ENCODE data around the gene PLXNA4.

The PLXNA4 gene

GRCh38 chr7:132117181-132117580 lies 459.1 kb downstream of the PLXNA4 start:
- Histone ChIP-seq H3K9me3 (ENCODE audit: control insufficient read depth, insufficient read depth, low read length) (no peaks in the 10 kb centered on the region), H3K4me1 (ENCODE audit: control insufficient read depth, insufficient read depth, low read length) (no peaks in the 10 kb centered on the region), H3K27me3 (ENCODE audit: control insufficient read depth, insufficient read depth, low read length) (no peaks in the 10 kb centered on the region), H3K9ac (ENCODE audit: low read depth, low read length) (no peak overlapping the region), H3K4me3 (ENCODE audit: low read depth, low read length) (no peak overlapping the region), H3K36me3 (ENCODE audit: control insufficient read depth, insufficient read depth, low read length) (no peaks in the 10 kb centered on the region)

GRCh38 chr7:132116369-132116768 lies 459.9 kb downstream of the PLXNA4 start:
- Histone ChIP-seq H3K4me1 (ENCODE audit: control insufficient read depth, insufficient read depth, low read length) (no peaks in the 10 kb centered on the region), H3K9ac (ENCODE audit: low read depth, low read length) (no peak overlapping the region), H3K27me3 (ENCODE audit: control insufficient read depth, insufficient read depth, low read length) (no peaks in the 10 kb centered on the region), H3K4me3 (ENCODE audit: low read depth, low read length) (no peak overlapping the region), H3K9me3 (ENCODE audit: control insufficient read depth, insufficient read depth, low read length) (no peaks in the 10 kb centered on the region), H3K36me3 (ENCODE audit: control insufficient read depth, insufficient read depth, low read length) (no peaks in the 10 kb centered on the region)

- H3K4me3 ChIP-seq (ENCODE audit: low read depth, low read length), result no peak overlapping the region
- no peaks in the 10 kb centered on the region for H3K9me3 ChIP-seq (ENCODE audit: control insufficient read depth, insufficient read depth, low read length)
- H3K36me3 ChIP-seq (ENCODE audit: control insufficient read depth, insufficient read depth, low read length), result no peaks in the 10 kb centered on the region
- no peaks in the 10 kb centered on the region for H3K27me3 ChIP-seq (ENCODE audit: control insufficient read depth, insufficient read depth, low read length)
- no peak overlapping the region for H3K9ac ChIP-seq (ENCODE audit: low read depth, low read length)
- H3K4me1 ChIP-seq (ENCODE audit: control insufficient read depth, insufficient read depth, low read length), result no peaks in the 10 kb centered on the region
These were observed 460.5 kb downstream of the PLXNA4 start for GRCh38 chr7:132115758-132116157.

- Histone ChIP-seq H3K36me3 (ENCODE audit: control insufficient read depth, insufficient read depth, low read length) (no peaks in the 10 kb centered on the region), H3K4me3 (ENCODE audit: low read depth, low read length) (no peak overlapping the region), H3K9me3 (ENCODE audit: control insufficient read depth, insufficient read depth, low read length) (no peaks in the 10 kb centered on the region), H3K9ac (ENCODE audit: low read depth, low read length) (no peak overlapping the region), H3K4me1 (ENCODE audit: control insufficient read depth, insufficient read depth, low read length) (no peaks in the 10 kb centered on the region), H3K27me3 (ENCODE audit: control insufficient read depth, insufficient read depth, low read length) (no peaks in the 10 kb centered on the region)
These were observed 461.2 kb downstream of the PLXNA4 start for GRCh38 chr7:132115028-132115427.

GRCh38 chr7:132114411-132114810 lies 461.9 kb downstream of the PLXNA4 start:
- H3K9ac ChIP-seq (ENCODE audit: low read depth, low read length), result no peak overlapping the region
- no peak overlapping the region for H3K4me3 ChIP-seq (ENCODE audit: low read depth, low read length)
- H3K27me3 ChIP-seq (ENCODE audit: control insufficient read depth, insufficient read depth, low read length), result no peaks in the 10 kb centered on the region
- H3K4me1 ChIP-seq (ENCODE audit: control insufficient read depth, insufficient read depth, low read length), result no peaks in the 10 kb centered on the region
- no peaks in the 10 kb centered on the region for H3K9me3 ChIP-seq (ENCODE audit: control insufficient read depth, insufficient read depth, low read length)
- no peaks in the 10 kb centered on the region for H3K36me3 ChIP-seq (ENCODE audit: control insufficient read depth, insufficient read depth, low read length)

GRCh38 chr7:132113536-132114371 lies 462.5 kb downstream of the PLXNA4 start:
- Histone ChIP-seq H3K27me3 (ENCODE audit: control insufficient read depth, insufficient read depth, low read length) (no peaks in the 10 kb centered on the region), H3K4me3 (ENCODE audit: low read depth, low read length) (no peak overlapping the region), H3K36me3 (ENCODE audit: control insufficient read depth, insufficient read depth, low read length) (no peaks in the 10 kb centered on the region), H3K4me1 (ENCODE audit: control insufficient read depth, insufficient read depth, low read length) (no peaks in the 10 kb centered on the region), H3K9me3 (ENCODE audit: control insufficient read depth, insufficient read depth, low read length) (no peaks in the 10 kb centered on the region), H3K9ac (ENCODE audit: low read depth, low read length) (no peak overlapping the region)

- H3K36me3 ChIP-seq (ENCODE audit: control insufficient read depth, insufficient read depth, low read length), result no peaks in the 10 kb centered on the region
- H3K27me3 ChIP-seq (ENCODE audit: control insufficient read depth, insufficient read depth, low read length), result no peaks in the 10 kb centered on the region
- no peak overlapping the region for H3K9ac ChIP-seq (ENCODE audit: low read depth, low read length)
- H3K9me3 ChIP-seq (ENCODE audit: control insufficient read depth, insufficient read depth, low read length), result no peaks in the 10 kb centered on the region
- no peaks in the 10 kb centered on the region for H3K4me1 ChIP-seq (ENCODE audit: control insufficient read depth, insufficient read depth, low read length)
- H3K4me3 ChIP-seq (ENCODE audit: low read depth, low read length), result no peak overlapping the region
These were observed 463.6 kb downstream of the PLXNA4 start for GRCh38 chr7:132112657-132113056.

GRCh38 chr7:132112106-132112505 lies 464.2 kb downstream of the PLXNA4 start:
- Histone ChIP-seq H3K9ac (ENCODE audit: low read depth, low read length) (no peak overlapping the region), H3K4me3 (ENCODE audit: low read depth, low read length) (no peak overlapping the region), H3K27me3 (ENCODE audit: control insufficient read depth, insufficient read depth, low read length) (no peaks in the 10 kb centered on the region), H3K4me1 (ENCODE audit: control insufficient read depth, insufficient read depth, low read length) (no peaks in the 10 kb centered on the region), H3K36me3 (ENCODE audit: control insufficient read depth, insufficient read depth, low read length) (no peaks in the 10 kb centered on the region), H3K9me3 (ENCODE audit: control insufficient read depth, insufficient read depth, low read length) (no peaks in the 10 kb centered on the region)

- no peak overlapping the region for H3K9ac ChIP-seq (ENCODE audit: low read depth, low read length)
- no peaks in the 10 kb centered on the region for H3K36me3 ChIP-seq (ENCODE audit: control insufficient read depth, insufficient read depth, low read length)
- no peak overlapping the region for H3K4me3 ChIP-seq (ENCODE audit: low read depth, low read length)
These were observed 465.6 kb downstream of the PLXNA4 start for GRCh38 chr7:132110692-132111091.

GRCh38 chr7:132109769-132110168 lies 466.5 kb downstream of the PLXNA4 start:
- H3K9me3 ChIP-seq (ENCODE audit: control insufficient read depth, insufficient read depth, low read length), result no peaks in the 10 kb centered on the region
- H3K4me3 ChIP-seq (ENCODE audit: low read depth, low read length), result no peak overlapping the region

More at GRCh38 chr7:132110692-132111091, 465.6 kb downstream of the PLXNA4 start:
- no peaks in the 10 kb centered on the region for H3K4me1 ChIP-seq (ENCODE audit: control insufficient read depth, insufficient read depth, low read length)
- H3K9me3 ChIP-seq (ENCODE audit: control insufficient read depth, insufficient read depth, low read length), result no peaks in the 10 kb centered on the region
- H3K27me3 ChIP-seq (ENCODE audit: control insufficient read depth, insufficient read depth, low read length), result no peaks in the 10 kb centered on the region

GRCh38 chr7:132108563-132108962 lies 467.7 kb downstream of the PLXNA4 start:
- no peaks in the 10 kb centered on the region for H3K27me3 ChIP-seq (ENCODE audit: control insufficient read depth, insufficient read depth, low read length)
- H3K4me1 ChIP-seq (ENCODE audit: control insufficient read depth, insufficient read depth, low read length), result no peaks in the 10 kb centered on the region
- H3K9me3 ChIP-seq (ENCODE audit: control insufficient read depth, insufficient read depth, low read length), result no peaks in the 10 kb centered on the region
- H3K4me3 ChIP-seq (ENCODE audit: low read depth, low read length), result no peak overlapping the region
- H3K36me3 ChIP-seq (ENCODE audit: control insufficient read depth, insufficient read depth, low read length), result no peaks in the 10 kb centered on the region
- H3K9ac ChIP-seq (ENCODE audit: low read depth, low read length), result no peak overlapping the region

More at GRCh38 chr7:132109769-132110168, 466.5 kb downstream of the PLXNA4 start:
- H3K27me3 ChIP-seq (ENCODE audit: control insufficient read depth, insufficient read depth, low read length), result no peaks in the 10 kb centered on the region
- H3K4me1 ChIP-seq (ENCODE audit: control insufficient read depth, insufficient read depth, low read length), result no peaks in the 10 kb centered on the region
- no peaks in the 10 kb centered on the region for H3K36me3 ChIP-seq (ENCODE audit: control insufficient read depth, insufficient read depth, low read length)
- H3K9ac ChIP-seq (ENCODE audit: low read depth, low read length), result no peak overlapping the region

- H3K27me3 ChIP-seq (ENCODE audit: control insufficient read depth, insufficient read depth, low read length), result no peaks in the 10 kb centered on the region
- H3K4me1 ChIP-seq (ENCODE audit: control insufficient read depth, insufficient read depth, low read length), result no peaks in the 10 kb centered on the region
- H3K9ac ChIP-seq (ENCODE audit: low read depth, low read length), result no peak overlapping the region
- H3K4me3 ChIP-seq (ENCODE audit: low read depth, low read length), result no peak overlapping the region
- H3K9me3 ChIP-seq (ENCODE audit: control insufficient read depth, insufficient read depth, low read length), result no peaks in the 10 kb centered on the region
- H3K36me3 ChIP-seq (ENCODE audit: control insufficient read depth, insufficient read depth, low read length), result no peaks in the 10 kb centered on the region
These were observed 469.8 kb downstream of the PLXNA4 start for GRCh38 chr7:132106491-132106890.
